Vagina (tissue), 2 donors: ENCODE measurements around the gene IFT20. TPM values are rescaled to one million over a fixed set of nuclear protein-coding genes. Genes with fewer than 3 reads are reported as not detected.
A peak's percentile ranks its signal among the peaks of the same experiment; 100 is the strongest.

Source experiments
- DNase-seq, 2 donors: peaks; one replicate each; pipeline ENCODE4 v3.0.0-alpha.2; 2017; ENCODE audit errors: extremely low spot score in 2 of 2
- H3K27ac ChIP-seq: fragments of 200-600 bp; sonication (generic); one replicate; pipeline ENCODE4 v1.5.1; 2019
- H3K27me3 ChIP-seq: fragments of 200-600 bp; sonication (generic); one replicate; pipeline ENCODE4 v1.5.1; 2019
- H3K36me3 ChIP-seq, 2 donors: fragments of 200-600 bp; sonication (generic); one replicate each; pipeline ENCODE4 v1.5.1; 2017 to 2019
- H3K4me1 ChIP-seq: fragments of 200-600 bp; sonication (generic); one replicate; pipeline ENCODE4 v1.5.1; 2019
- H3K4me3 ChIP-seq, 2 donors: fragments of 200-600 bp; sonication (generic); 1 replicate in 1 of 2; 2 replicates in 1 of 2; pipeline ENCODE4 v1.5.1; 2016 to 2019
- H3K9me3 ChIP-seq: fragments of 200-600 bp; sonication (generic); one replicate; pipeline ENCODE4 v1.5.1; 2019
- POLR2A ChIP-seq, 2 donors: fragments of 450-650 bp; IDR thresholded peaks; one replicate each; pipeline ENCODE4 v1.6.1; 2017; ENCODE audit warnings: antibody characterized with exemption in 2 of 2, mild to moderate bottlenecking in 2 of 2, moderate library complexity in 2 of 2
- POLR2AphosphoS5 ChIP-seq, 2 donors: sonication (generic); formaldehyde crosslinking; IDR thresholded peaks; one replicate each; pipeline ENCODE4 v1.9.0; 2017; ENCODE audit warnings: antibody characterized with exemption in 2 of 2, mild to moderate bottlenecking in 2 of 2, low read depth in 1 of 2; ENCODE audit not compliant: insufficient read depth in 1 of 2
- intact Hi-C: fragments of 100-400 bp; cut with DNase I; formaldehyde crosslinking; loops from one replicate; pipeline ENCODE4 v1.15.1; 2023
- total RNA-seq: library from RNA; depleted of rRNA; stranded (reverse); fragments of >200 nt; gene quantifications from one replicate; pipeline ENCODE4 v1.2.3, GENCODE V29; 2016
- TF ChIP-seq, protein P1 (sequence below), 3 experiments: fragments of 450-650 bp in 2 of 3; fragments of 200-600 bp in 1 of 3; sonication (generic) in 1 of 3; IDR thresholded peaks; one replicate each; pipeline ENCODE4 v1.5.1; 2017 to 2019; ENCODE audit warnings: antibody characterized with exemption in 3 of 3, mild to moderate bottlenecking in 2 of 3, moderate library complexity in 2 of 3

IFT20 gene
- total RNA-seq, 1 donor from 2014 or later, result 42.5 TPM

- Histone ChIP-seq H3K4me3 (peak overlapping the region in 1 of 2 donors; percentile 50), H3K9me3 (no peaks in the 10 kb centered on the region), H3K36me3 (no peaks in the 10 kb centered on the region), H3K27me3 (no peaks in the 10 kb centered on the region), H3K4me1 (peaks cover 17% of the 10 kb centered on the region), H3K27ac (peak overlapping the region; percentile 53)
- no peak for DNase-seq
- intact Hi-C loops, result no loop called here
- TF ChIP-seq POLR2A (IDR thresholded peaks at IDR 0.05) (no peak), POLR2AphosphoS5 (IDR thresholded peaks at IDR 0.05; ENCODE audit: insufficient read depth in 1 of 2, low read depth in 1 of 2) (no peak)
- TF ChIP-seq, protein P1, sequence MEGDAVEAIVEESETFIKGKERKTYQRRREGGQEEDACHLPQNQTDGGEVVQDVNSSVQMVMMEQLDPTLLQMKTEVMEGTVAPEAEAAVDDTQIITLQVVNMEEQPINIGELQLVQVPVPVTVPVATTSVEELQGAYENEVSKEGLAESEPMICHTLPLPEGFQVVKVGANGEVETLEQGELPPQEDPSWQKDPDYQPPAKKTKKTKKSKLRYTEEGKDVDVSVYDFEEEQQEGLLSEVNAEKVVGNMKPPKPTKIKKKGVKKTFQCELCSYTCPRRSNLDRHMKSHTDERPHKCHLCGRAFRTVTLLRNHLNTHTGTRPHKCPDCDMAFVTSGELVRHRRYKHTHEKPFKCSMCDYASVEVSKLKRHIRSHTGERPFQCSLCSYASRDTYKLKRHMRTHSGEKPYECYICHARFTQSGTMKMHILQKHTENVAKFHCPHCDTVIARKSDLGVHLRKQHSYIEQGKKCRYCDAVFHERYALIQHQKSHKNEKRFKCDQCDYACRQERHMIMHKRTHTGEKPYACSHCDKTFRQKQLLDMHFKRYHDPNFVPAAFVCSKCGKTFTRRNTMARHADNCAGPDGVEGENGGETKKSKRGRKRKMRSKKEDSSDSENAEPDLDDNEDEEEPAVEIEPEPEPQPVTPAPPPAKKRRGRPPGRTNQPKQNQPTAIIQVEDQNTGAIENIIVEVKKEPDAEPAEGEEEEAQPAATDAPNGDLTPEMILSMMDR (IDR thresholded peaks at IDR 0.05), result no peak
Observed at GRCh38 chr17:28370744-28371103, 35.5 kb upstream of the IFT20 start.

DNA sequence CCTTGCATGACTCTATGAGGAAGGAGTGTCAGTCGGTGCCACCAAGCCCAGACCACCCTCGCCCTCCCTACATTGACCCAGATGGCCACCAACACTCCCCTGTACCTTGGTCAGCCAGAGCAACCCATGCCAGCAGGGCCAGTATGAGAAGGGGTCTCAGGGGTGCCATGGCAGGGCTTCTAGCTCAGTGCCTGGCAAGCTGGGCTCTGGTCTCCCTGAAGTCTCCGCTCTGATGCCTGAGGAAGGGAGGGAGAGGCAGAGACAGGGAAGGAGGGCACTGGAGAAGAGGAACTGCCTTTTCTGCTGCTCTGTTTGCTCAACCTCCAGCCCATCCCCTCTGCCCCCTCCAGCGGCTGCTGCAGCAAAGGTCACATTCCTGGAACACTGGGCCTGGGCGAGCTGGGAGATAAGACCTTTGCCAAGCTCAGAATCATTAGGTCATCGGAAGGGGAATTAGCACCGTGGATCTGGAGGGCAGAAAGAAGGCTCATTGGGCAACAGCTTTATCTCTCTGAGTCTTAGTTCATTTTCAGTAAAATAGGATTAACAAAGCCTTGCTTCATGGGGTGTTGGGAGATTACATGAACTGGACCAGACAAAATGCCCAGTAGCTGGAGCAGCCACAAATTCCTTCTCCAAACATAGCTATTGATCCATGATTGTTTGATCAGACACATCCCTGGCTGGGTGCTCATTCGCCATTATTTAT, 34.9 kb upstream of the IFT20 start, which contains the start of gene VTN:
Gene VTN, minus strand, starts transcription at position 273 of the 709 bp plus-strand sequence. Its CDS starts 104 bp downstream, at position 169.
- Histone ChIP-seq H3K36me3 (no peaks in the 10 kb centered on the region), H3K27me3 (no peaks in the 10 kb centered on the region), H3K9me3 (no peaks in the 10 kb centered on the region), H3K27ac (peak within 1 kb of the TSS; percentile 53), H3K4me3 (peak within 1 kb of the TSS; percentile 50 to 72), H3K4me1 (peaks cover 17% of the 10 kb centered on the region)
- no peak for DNase-seq
- TF ChIP-seq, protein P1 (IDR thresholded peaks at IDR 0.05), result no peak
- TF ChIP-seq POLR2A (IDR thresholded peaks at IDR 0.05) (no peak), POLR2AphosphoS5 (IDR thresholded peaks at IDR 0.05; ENCODE audit: insufficient read depth in 1 of 2, low read depth in 1 of 2) (no peak)
- intact Hi-C loops, result no loop called here

DNA sequence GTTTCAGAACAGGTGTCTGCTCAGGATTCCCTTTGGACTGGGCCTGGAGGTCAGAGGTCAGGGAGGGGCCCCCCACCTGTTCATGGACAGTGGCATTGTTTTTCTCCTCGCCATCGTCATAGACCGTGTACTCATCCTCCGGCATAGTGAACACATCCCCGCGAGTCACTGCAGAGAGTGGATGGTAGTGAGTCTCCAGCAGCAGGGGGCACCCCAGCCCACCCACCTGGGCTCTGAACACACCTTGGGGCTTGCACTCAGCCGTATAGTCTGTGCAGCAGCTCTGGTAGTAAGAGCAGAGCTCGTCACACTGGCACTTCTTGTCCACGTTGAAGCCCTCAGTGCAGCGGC, 34.4 kb upstream of the IFT20 start:
- TF ChIP-seq POLR2A (IDR thresholded peaks at IDR 0.05), result no peak
- TF ChIP-seq POLR2AphosphoS5 (IDR thresholded peaks at IDR 0.05; ENCODE audit: insufficient read depth in 1 of 2, low read depth in 1 of 2), result no peak
- H3K4me3 ChIP-seq, result no peak overlapping the region
- no peaks in the 10 kb centered on the region for H3K36me3 ChIP-seq
- intact Hi-C loops, result no loop called here
- H3K4me1 ChIP-seq, result peaks cover 17% of the 10 kb centered on the region
- no peak overlapping the region for H3K27ac ChIP-seq
- no peaks in the 10 kb centered on the region for H3K9me3 ChIP-seq
- no peaks in the 10 kb centered on the region for H3K27me3 ChIP-seq
- DNase-seq, result no peak

DNA sequence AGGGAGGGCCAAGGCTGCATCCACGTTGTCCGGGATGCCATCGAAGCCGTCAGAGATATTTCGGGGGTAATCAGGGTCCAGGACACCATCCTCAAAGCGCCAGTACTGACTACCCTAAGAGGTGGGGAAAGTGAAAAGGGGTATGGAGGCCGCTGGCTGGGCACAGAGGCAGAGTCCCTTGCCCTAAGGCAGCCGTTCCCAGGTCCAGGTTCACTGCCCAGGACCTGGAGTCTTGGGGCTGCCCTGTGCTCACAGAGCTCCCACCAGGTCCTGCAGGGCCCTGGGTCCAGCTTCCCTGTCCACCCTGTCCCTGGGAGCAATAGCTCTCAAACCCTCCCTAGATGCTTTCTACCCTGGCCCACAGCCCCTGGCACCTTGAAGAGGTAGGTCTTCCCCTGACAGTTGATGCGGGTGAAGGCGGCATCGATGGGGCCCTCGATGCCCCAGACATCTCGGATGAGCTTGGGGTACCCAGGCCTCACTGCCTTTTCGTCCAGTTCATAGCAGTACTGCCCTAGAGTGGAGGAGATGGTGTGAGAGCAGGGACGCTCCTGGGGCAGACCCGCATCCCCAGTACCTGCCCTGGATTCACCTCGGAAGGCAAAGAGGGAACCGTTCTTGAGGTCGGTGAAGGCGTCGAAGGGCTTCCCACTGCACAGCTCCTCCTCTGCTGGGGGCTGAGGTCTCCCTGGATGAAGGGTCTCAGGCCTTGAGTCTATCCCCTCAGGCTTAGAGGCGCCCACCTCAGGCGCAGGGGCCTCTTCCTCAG, 33.8 kb upstream of the IFT20 start:
- Histone ChIP-seq H3K4me3 (no peak overlapping the region), H3K27me3 (no peaks in the 10 kb centered on the region), H3K27ac (no peak overlapping the region), H3K36me3 (no peaks in the 10 kb centered on the region), H3K4me1 (peaks cover 17% of the 10 kb centered on the region), H3K9me3 (no peaks in the 10 kb centered on the region)
- DNase-seq, result no peak
- TF ChIP-seq POLR2A (IDR thresholded peaks at IDR 0.05), result no peak
- TF ChIP-seq POLR2AphosphoS5 (IDR thresholded peaks at IDR 0.05; ENCODE audit: insufficient read depth in 1 of 2, low read depth in 1 of 2), result no peak
- TF ChIP-seq, protein P1 (IDR thresholded peaks at IDR 0.05), result no peak
- intact Hi-C loops, result no loop called here

DNA sequence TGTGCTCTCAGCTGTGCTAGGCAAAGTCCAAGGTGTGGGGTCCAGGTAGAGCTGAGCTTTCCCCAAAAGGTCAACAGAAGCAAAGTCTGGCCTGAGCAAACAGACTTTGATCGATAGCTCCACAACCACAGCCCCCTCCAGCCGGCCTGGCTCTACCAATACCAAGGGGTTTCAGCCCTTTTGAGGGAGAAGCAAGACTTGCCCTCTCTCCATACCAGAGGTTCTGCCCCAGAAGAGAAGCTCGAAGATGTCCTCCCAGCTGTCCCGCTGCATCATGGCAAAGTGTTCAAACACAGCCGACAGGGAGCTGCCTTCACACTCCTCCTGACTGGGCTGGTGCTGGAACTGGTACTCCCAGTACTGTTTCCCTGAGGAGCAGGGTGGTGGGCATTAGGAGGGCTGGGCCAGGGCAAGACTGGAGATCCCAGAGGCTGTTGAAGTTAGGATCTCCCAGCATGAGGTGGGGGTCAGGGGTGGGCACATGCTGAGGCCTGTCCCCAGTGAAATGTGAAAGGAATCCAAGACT, 33.1 kb upstream of the IFT20 start:
- intact Hi-C loops, result no loop called here
- H3K27me3 ChIP-seq, result no peaks in the 10 kb centered on the region
- H3K9me3 ChIP-seq, result no peaks in the 10 kb centered on the region
- peaks cover 13% of the 10 kb centered on the region for H3K4me1 ChIP-seq
- TF ChIP-seq, protein P1 (IDR thresholded peaks at IDR 0.05), result no peak
- TF ChIP-seq POLR2A (IDR thresholded peaks at IDR 0.05), result no peak
- no peak for TF ChIP-seq POLR2AphosphoS5 (IDR thresholded peaks at IDR 0.05; ENCODE audit: insufficient read depth in 1 of 2, low read depth in 1 of 2)
- no peak for DNase-seq
- peaks cover 0 to 6% of the 10 kb centered on the region in 2 donors for H3K36me3 ChIP-seq
- no peak overlapping the region for H3K4me3 ChIP-seq
- no peak overlapping the region for H3K27ac ChIP-seq
